ENCODE results near the gene KLF7. TPM values are rescaled to one million over a fixed set of nuclear protein-coding genes. Genes with fewer than 3 reads are reported as not detected.
A peak's percentile ranks its signal among the peaks of the same experiment; 100 is the strongest.

KLF7 gene
- total and polyA plus RNA-seq, 9 of the 15 experiments (the other 6 are each of a cell fraction or from before 2014, with no cell fraction given) = 0.04 to 0.54 (median 0.07) TPM

DNA sequence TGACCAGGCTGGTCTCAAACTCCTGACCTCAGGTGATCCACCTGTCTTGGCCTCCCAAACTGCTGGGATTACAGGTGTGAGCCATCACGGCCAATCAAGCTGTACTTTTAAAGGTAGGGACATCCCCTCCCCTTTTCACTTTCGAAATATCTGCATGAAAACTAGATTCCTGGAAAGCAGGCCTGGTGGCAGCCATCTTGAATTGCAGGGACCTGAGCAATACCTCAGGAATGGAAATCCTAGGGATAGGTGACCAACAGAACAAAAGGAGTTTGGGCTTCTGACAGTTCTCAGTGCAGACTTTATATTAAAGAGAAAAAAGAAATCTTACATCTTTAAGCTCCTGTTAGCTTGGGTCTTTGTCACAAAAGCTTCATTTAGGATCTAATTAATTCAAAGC is 62.6 kb downstream of the KLF7 start:
- CTCF ChIA-PET (ENCODE audit: low intra/inter-chr PET ratio) = no interaction called here
- 0% methylated on average over 1 of the region's 2 CpGs for WGBS (ENCODE audit: insufficient coverage, low coverage, missing lambda C conversion rate)
- ATAC-seq (no peak), FAIRE-seq (no peak), DNase-seq (ENCODE audit: extremely low read depth in 1 of 4, low spot score in 3 of 4) (no peak)
- Histone ChIP-seq H3K4me3 (no peak overlapping the region), H2AFZ (ENCODE audit: low read depth, low read length) (no peak overlapping the region), H3K4me2 (ENCODE audit: insufficient read depth, low read length) (no peak overlapping the region), H3K4me1 (replicated peaks in 1 of 2; ENCODE audit: control insufficient read depth in 2 of 2, insufficient read depth in 2 of 2, low read length in 2 of 2) (no peaks in the 10 kb centered on the region), H3K27ac (ENCODE audit: extremely low read depth, low read depth, low read length) (no peak overlapping the region), H3K27me3 (ENCODE audit: control insufficient read depth in 2 of 2, insufficient read depth in 2 of 2, low read length in 2 of 2) (0 out of 5 replicates have a peak, but pooled peaks cover 0 to 8% of the 10 kb centered on the region in 2 experiments), H3K9ac (ENCODE audit: insufficient read depth in 1 of 2, low read depth in 2 of 2, low read length in 2 of 2) (no peak overlapping the region), H3K9me3 (replicated peaks; ENCODE audit: control insufficient read depth, insufficient read depth, low read depth, low read length) (no peaks in the 10 kb centered on the region; the same call in 1 of the 2 replicates), H3K36me3 (ENCODE audit: control insufficient read depth, insufficient read depth, low read length) (no peaks in the 10 kb centered on the region), H3K79me2 (ENCODE audit: control insufficient read depth, insufficient read depth, low read length) (no peaks in the 10 kb centered on the region), H4K20me1 (replicated peaks; ENCODE audit: control insufficient read depth, insufficient read depth, low read length) (no peaks in the 10 kb centered on the region), H3K9me1 (ENCODE audit: control insufficient read depth, insufficient read depth, low read length) (no peaks in the 10 kb centered on the region)
- BruUV-seq (replicated peaks) = no TSS peak
- POLR2A ChIA-PET = no interaction called here
- intact Hi-C loops (cut with micrococcal nuclease) (no loop called here), in situ Hi-C loops (cut with MboI) (no loop called here)
- TF ChIP-seq, protein P1, sequence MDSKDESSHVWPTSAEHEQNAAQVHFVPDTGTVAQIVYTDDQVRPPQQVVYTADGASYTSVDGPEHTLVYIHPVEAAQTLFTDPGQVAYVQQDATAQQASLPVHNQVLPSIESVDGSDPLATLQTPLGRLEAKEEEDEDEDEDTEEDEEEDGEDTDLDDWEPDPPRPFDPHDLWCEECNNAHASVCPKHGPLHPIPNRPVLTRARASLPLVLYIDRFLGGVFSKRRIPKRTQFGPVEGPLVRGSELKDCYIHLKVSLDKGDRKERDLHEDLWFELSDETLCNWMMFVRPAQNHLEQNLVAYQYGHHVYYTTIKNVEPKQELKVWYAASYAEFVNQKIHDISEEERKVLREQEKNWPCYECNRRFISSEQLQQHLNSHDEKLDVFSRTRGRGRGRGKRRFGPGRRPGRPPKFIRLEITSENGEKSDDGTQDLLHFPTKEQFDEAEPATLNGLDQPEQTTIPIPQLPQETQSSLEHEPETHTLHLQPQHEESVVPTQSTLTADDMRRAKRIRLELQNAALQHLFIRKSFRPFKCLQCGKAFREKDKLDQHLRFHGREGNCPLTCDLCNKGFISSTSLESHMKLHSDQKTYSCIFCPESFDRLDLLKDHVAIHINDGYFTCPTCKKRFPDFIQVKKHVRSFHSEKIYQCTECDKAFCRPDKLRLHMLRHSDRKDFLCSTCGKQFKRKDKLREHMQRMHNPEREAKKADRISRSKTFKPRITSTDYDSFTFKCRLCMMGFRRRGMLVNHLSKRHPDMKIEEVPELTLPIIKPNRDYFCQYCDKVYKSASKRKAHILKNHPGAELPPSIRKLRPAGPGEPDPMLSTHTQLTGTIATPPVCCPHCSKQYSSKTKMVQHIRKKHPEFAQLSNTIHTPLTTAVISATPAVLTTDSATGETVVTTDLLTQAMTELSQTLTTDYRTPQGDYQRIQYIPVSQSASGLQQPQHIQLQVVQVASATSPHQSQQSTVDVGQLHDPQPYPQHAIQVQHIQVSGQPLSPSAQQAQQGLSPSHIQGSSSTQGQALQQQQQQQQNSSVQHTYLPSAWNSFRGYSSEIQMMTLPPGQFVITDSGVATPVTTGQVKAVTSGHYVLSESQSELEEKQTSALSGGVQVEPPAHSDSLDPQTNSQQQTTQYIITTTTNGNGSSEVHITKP (IDR thresholded peaks at IDR 0.05; ENCODE audit: partially characterized antibody) = no peak
- peak in 1 of 3 experiments; percentile 27 for TF ChIP-seq YY1 (IDR thresholded peaks at IDR 0.05; ENCODE audit: borderline replicate concordance in 1 of 3, control insufficient read depth in 1 of 3, extremely low read depth in 1 of 3, insufficient read depth in 3 of 3, insufficient read length in 1 of 3, insufficient replicate concordance in 2 of 3, low read depth in 1 of 3, low read length in 2 of 3)
